HG03097 (cell line): ENCODE measurements around the gene NFATC2IP.
"Not testable (repeated sequence)": the region's sequence is repeated elsewhere in the genome, so short reads cannot be mapped to it uniquely, and the experiment has no call there.

Experiments
- ATAC-seq: cut with Tn5 transposase; IDR thresholded peaks from one replicate; pipeline ENCODE4 v1.9.1; 2021; ENCODE audit not compliant: unreplicated experiment, low FRiP score

The NFATC2IP gene

GRCh38 chr16:28964496-28964895, 13.8 kb downstream of the NFATC2IP start:
- no peak for ATAC-seq

DNA sequence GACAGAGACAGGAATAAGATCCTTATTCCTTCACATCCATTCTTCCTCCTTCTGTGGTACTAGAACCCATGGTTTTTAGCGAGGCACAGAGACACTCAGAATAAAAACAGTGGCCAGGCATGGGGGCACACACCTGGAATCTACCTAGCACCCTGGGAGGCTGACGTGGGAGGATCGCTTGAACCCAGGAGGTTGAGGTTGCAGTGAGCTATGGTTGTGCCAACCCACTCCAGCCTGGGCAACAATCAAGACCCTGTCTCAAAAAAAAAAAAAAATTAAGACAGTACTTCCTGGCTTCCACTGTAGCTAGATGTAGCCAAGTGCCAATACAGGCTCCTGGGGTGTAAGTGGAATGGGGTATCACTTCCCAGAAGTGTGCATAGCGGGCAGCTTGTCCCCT, 16.4 kb downstream of the NFATC2IP start:
- no peak for ATAC-seq

- not testable (repeated sequence) for ATAC-seq
These were observed 19.0 kb downstream of the NFATC2IP start for GRCh38 chr16:28969696-28970095.

DNA sequence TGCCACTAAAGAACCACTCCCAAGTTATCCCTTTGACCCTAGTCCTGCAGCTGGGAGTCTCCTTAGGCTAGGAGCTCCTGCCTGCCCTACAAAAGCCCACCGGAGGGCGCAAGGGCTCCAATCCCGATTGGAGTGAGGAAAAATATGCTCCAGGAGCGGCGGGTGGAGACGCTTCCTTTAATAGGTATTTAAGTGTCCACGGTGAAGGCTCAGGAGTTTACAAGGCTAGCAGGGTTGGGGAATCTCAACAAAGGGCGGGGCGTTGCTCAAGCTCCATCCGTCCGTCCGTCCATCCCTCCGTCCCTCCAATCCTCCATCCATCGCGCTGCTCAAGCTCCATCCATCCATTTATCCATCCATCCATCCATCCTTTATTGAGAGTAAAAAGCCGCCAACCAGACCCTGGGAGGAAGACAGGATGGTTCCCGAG, 23.3 kb downstream of the NFATC2IP start:
- peak; percentile 19 for ATAC-seq

GRCh38 chr16:28974437-28975157, 23.9 kb downstream of the NFATC2IP start, which contains the start of gene SPNS1:
Gene SPNS1 (plus strand): TSS chr16:28974778. CDS start chr16:28975152, 374 bp downstream.
- ATAC-seq, result peak; percentile 73

- no peak for ATAC-seq
These were observed 24.4 kb downstream of the NFATC2IP start for GRCh38 chr16:28975158-28975599.

DNA sequence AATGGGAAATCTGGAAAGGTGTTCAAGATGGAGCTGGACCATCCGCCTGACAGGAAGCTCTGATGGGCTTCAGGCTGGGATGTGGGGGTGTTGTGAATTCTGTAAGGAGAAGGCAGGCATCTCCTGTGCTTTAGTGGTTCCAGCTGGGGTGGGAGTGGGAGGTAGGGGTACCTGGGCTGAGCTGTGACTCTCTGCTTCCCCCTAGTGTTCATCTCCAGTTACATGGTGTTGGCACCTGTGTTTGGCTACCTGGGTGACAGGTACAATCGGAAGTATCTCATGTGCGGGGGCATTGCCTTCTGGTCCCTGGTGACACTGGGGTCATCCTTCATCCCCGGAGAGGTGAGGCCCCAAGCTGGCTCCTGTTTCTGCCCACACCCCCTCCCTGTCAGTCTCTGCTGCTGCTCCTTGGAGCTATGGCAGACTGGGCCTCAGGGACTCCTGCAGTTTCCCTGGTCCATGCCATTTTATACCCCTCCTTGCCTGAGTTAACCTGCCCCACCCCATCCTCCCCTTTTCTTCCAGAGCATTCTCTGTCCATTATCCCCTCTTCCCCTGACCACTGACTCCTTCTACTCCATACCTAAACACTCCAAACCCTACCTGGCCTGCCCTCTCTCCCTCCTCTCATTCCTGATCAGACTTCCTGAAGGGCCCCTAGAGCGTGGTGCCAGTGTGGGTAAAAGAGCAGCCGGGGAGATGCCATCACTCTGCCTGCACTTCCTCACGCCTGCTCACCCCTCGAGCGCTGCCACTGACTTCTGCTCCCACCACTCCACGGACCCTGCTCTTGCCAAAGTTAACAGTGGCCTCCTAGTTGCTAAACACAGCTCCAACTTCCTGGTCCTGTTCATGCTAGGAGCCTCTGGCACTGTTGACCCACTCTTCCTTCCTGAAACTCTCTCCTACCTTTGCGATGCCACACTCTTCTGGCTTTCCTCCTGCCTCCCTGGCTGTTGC, 27.2 kb downstream of the NFATC2IP start:
- ATAC-seq, result no peak

- not testable (repeated sequence) for ATAC-seq
These were observed 29.6 kb downstream of the NFATC2IP start for GRCh38 chr16:28980330-28980729.

DNA sequence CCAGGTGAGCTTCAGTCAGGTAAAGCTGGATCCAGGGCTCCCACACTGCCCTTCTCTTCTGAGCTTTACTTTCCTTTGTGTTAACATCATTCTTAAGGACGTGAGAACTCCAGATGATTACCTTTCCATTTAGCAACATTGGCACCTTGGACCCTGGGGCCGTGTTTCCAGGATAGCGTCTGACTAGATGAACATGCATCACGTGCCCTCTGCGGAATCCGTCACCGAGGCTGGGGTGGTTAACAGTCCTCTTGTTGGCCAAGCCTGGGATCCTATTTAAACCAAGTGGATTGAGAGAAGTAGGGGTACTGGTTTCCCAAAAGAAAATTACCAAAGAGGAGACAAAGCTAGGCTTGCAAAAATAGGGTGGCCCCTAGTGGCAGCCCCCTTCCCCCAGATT, 30.2 kb downstream of the NFATC2IP start:
- no peak for ATAC-seq

- no peak for ATAC-seq
These were observed 30.8 kb downstream of the NFATC2IP start for GRCh38 chr16:28981517-28981916.

DNA sequence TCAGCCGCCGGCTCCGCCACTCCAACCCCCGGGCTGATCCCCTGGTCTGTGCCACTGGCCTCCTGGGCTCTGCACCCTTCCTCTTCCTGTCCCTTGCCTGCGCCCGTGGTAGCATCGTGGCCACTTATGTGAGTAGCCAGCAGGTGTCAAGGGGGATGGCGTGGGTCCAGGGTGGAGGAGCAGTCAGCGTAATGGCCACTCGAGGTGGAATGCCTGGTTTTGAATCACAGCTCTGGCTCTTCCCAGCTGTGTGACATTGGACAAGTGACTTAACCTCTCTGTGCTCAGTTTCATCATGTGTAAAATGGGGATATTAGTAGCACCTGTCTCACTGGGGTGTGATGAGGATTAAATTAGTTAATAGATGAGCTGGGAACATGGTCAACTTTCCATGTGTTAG, 31.7 kb downstream of the NFATC2IP start:
- ATAC-seq, result no peak

DNA sequence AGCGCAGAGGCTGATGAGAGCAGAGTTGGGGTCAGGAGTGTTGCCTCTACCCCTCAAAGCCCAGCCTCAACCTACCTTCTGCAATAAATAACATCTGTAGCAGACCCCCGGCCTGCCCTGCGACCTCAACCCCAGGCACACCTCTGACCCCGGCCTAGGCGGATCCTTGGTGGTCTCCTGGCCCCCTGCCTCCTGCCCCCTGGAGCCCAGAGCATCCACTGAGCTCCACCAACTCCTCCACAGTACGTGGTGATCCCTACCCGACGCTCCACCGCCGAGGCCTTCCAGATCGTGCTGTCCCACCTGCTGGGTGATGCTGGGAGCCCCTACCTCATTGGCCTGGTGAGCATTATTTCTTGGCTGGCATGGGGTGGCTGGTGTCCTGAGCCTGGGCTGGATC, 32.2 kb downstream of the NFATC2IP start:
- no peak for ATAC-seq

GRCh38 chr16:28983644-28984043, 32.9 kb downstream of the NFATC2IP start:
- ATAC-seq, result no peak

DNA sequence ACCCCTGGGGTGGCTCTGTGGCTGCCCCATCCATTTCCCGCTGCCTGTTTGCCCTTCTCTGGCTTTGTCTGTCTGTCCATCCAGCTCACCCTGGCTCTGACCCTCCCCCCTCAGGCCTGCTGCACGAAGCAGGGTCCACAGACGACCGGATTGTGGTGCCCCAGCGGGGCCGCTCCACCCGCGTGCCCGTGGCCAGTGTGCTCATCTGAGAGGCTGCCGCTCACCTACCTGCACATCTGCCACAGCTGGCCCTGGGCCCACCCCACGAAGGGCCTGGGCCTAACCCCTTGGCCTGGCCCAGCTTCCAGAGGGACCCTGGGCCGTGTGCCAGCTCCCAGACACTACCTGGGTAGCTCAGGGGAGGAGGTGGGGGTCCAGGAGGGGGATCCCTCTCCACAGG, 33.4 kb downstream of the NFATC2IP start:
- no peak for ATAC-seq

DNA sequence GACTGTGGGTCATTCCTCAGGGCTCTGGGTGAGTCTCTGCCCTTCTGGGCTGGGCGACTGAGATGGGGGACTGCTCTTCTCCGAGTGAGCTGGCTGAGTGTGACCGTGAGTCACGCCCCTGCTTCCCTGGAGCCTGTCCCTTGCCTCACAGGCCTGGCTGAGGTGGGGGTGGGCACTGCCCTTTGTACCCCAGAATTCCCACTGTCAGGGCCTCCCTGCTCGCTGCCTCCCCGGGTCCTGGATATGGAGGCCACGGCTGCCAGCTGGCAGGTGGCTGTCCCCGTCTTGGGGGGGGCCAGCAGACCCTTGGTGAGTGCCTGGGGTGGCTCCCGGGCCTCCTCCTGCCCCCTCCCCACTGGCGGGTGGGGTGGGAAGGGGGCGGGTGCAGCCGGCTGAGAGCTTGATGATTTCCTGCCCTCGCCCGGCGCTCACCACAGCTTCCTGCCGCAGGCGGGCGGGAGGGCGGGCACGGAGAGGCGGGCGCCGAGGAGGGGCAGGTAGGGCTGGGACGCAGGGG, 33.9 kb downstream of the NFATC2IP start, which contains the start of gene LAT:
Gene LAT (plus strand): TSS at position 434 of the 517 bp plus-strand sequence. CDS start 366 bp downstream, outside the sequence.
- ATAC-seq, result no peak

DNA sequence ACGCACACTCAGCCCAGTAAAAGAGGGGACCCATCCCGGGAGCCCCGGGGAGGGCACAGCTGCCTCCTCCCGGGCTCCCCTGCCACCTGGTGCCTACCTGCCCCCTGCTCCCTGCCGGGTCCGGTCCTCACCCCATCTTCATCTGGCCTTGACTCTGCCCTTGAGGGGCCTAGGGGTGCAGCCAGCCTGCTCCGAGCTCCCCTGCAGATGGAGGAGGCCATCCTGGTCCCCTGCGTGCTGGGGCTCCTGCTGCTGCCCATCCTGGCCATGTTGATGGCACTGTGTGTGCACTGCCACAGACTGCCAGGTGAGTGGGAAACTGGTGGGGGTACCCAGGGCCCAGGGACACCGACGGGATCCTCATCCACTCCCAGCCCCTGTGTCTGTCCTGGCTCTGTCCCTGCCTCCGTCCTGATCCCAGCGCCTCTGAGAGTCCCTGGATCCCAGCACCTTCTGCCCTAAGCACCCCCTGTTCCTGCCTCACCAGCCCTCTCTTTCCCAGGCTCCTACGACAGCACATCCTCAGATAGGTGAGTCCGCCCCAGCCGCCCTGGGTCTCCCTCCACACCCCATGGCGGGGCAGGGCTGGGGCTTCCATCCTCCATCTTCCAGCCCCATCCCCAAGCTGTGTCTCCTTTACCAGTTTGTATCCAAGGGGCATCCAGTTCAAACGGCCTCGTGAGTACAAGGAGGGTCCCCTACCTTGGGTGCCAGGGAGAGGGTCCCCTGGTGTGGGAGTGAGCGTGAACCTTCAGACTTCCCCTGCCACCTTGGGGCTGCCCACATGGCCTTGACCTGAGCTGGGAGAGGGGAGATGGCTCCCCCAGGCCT, 34.7 kb downstream of the NFATC2IP start:
- ATAC-seq, result no peak

GRCh38 chr16:28986046-28986445, 35.3 kb downstream of the NFATC2IP start:
- ATAC-seq, result no peak

DNA sequence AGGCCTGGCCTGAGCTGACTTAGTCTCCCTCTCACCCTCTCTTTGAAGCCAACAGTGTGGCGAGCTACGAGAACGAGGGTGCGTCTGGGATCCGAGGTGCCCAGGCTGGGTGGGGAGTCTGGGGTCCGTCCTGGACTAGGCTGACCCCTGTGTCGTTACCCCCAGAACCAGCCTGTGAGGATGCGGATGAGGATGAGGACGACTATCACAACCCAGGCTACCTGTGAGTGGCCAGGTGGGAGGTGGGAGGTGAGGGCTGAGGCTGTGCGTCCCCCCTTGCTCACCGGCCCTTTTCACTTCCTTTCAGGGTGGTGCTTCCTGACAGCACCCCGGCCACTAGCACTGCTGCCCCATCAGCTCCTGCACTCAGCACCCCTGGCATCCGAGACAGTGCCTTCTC, 35.8 kb downstream of the NFATC2IP start:
- ATAC-seq, result no peak

GRCh38 chr16:28987170-28987853, 36.6 kb downstream of the NFATC2IP start:
- no peak for ATAC-seq

DNA sequence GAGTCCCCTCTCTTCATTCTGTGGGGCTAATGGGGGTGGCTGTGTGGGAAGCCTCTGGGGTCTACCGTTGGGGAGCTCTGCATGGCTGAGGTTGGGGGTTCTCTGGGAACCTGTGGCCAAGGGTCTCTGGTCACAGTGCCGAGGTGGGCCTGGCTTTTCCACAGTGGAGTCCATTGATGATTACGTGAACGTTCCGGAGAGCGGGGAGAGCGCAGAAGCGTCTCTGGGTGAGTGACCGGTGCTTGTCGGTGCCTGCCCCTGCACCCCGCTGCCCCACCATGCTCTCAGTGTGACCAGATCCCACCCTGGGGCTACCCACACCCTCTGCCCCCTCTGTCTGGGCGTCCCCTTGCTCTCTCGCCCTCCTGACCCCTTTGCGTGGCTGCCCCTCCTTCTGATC, 38.6 kb downstream of the NFATC2IP start:
- ATAC-seq, result no peak
